Umbilical cord (tissue), 2 donors: ENCODE results near the gene ATXN10. TPM values are rescaled to one million over a fixed set of nuclear protein-coding genes. Genes with fewer than 3 reads are reported as not detected.

Experiments used
- DNase-seq: peaks from one replicate; pipeline ENCODE4 v3.0.0-alpha.2; 2015; ENCODE audit warnings: low spot score
- total RNA-seq: library from RNA; depleted of rRNA; stranded (reverse); fragments of >200 nt; gene quantifications from one replicate; pipeline ENCODE4 v1.2.3, GENCODE V29; 2014; ENCODE audit warnings: low replicate concordance; ENCODE audit not compliant: insufficient read depth

ATXN10 gene
- total RNA-seq, 1 donor from 2014 or later: 175 TPM

GRCh38 chr22:45889539-45890350 lies 218.1 kb downstream of the ATXN10 start:
- DNase-seq: peak; percentile 27

GRCh38 chr22:45890351-45890635 lies 218.7 kb downstream of the ATXN10 start:
- no peak for DNase-seq

DNA sequence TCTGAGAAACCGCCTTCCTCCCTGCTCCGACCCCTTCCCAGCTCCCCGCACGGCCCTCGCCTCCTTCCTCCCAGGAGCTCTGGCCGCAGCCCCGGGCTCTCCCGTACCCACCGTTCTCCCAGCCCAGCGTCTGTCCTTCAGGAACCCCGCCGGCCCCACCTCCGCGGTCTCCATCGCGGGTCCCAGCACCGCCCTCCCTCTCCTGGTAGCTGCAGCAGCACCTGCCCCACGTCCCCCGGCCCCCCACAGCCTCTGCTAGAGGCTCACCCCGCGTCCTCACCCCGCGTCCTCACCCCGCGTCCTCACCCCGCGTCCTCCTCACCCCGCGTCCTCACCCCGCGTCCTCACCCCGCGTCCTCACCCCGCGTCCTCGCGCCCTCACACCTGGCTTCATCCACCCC lies 219.4 kb downstream of the ATXN10 start:
- DNase-seq: no peak

- DNase-seq: no peak
Observed at GRCh38 chr22:45891471-45891995, 219.9 kb downstream of the ATXN10 start.

- peak; percentile 46 for DNase-seq
Observed at GRCh38 chr22:45891996-45892621, 220.5 kb downstream of the ATXN10 start.

- DNase-seq: no peak
Observed at GRCh38 chr22:45892681-45893461, 221.2 kb downstream of the ATXN10 start.

DNA sequence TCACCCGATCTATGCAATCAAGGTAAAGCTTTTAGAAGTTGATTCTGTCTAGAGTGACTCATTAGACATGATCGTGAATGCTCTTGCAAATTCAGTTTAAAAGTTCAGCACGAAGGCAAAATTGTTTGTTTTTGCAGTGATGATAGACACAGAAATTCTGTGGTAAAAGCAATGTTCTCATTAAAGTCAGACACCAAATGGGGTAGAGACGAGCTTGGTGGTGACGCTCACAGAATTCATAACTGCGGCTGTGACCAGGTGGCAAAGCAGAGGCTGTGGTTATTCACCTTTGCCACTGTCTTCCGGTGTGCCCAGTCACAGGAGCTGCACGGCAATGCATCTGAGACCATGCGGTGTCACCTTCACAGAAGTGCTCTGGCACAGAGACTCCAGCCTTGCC lies 221.9 kb downstream of the ATXN10 start:
- DNase-seq: no peak

Other genes starting within 250 kb of the ATXN10 start
- 248 TPM for gene FBLN1, start 169.0 kb upstream of the ATXN10 start, total RNA-seq